Breast epithelium (tissue), 3 donors: Measurements from ENCODE around the gene SEC14L5.

ENCODE experiments used
- POLR2A ChIP-seq: fragments of 450-650 bp; IDR thresholded peaks from one replicate; pipeline ENCODE4 v1.6.1; 2016; ENCODE audit warnings: antibody characterized with exemption, mild to moderate bottlenecking, moderate library complexity
- POLR2AphosphoS5 ChIP-seq, 3 donors: sonication (generic); formaldehyde crosslinking; IDR thresholded peaks; one replicate each; pipeline ENCODE4 v1.6.1; 2017; ENCODE audit warnings: antibody characterized with exemption in 3 of 3
- TF ChIP-seq, protein P1 (sequence below), 3 donors: fragments of 450-650 bp; IDR thresholded peaks; one replicate each; pipeline ENCODE4 v1.5.1; 2016 to 2017; ENCODE audit warnings: antibody characterized with exemption in 3 of 3, mild to moderate bottlenecking in 3 of 3, moderate library complexity in 3 of 3

DNA sequence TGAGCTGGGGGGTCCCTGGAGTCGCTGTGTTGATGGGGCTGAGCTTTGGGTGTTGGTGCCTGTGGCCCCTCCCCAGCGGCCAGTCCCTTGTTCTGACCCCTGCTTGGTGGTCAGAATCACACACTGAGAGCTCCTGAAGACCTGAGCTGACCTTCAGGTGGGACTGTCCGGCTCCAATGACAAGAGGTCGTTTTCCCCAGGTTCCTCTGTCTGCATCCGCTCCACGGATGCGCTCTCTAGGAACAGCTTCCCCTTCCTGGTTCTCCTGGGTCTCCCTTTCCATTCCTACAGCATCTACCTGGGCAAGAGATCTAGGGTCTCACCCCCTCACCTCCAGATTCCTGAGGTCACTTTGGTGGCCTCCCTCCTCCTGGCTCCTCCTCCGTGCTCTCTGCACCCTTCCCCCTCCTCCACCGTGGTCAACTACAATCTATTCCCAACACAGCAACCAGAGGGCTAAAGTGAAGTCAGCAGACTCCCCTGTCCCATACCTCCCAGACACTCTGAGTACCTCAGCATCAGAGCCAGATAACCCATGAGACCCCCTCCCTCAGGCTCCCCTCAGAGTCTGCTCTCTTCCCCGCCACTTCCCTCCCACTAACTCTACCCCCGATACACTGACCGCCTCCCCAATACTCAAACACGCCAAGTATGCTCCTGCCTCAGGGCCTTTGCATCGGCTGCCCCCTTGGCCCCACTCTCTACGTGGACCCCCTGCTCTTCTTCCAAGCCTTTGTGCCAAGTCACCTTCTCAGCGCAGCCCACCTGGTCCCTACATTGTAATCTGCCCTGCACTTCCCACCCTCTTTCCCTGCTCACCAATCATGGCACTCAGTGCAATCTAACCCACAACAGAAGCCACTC, 9.0 kb upstream of the SEC14L5 start:
- TF ChIP-seq, protein P1, sequence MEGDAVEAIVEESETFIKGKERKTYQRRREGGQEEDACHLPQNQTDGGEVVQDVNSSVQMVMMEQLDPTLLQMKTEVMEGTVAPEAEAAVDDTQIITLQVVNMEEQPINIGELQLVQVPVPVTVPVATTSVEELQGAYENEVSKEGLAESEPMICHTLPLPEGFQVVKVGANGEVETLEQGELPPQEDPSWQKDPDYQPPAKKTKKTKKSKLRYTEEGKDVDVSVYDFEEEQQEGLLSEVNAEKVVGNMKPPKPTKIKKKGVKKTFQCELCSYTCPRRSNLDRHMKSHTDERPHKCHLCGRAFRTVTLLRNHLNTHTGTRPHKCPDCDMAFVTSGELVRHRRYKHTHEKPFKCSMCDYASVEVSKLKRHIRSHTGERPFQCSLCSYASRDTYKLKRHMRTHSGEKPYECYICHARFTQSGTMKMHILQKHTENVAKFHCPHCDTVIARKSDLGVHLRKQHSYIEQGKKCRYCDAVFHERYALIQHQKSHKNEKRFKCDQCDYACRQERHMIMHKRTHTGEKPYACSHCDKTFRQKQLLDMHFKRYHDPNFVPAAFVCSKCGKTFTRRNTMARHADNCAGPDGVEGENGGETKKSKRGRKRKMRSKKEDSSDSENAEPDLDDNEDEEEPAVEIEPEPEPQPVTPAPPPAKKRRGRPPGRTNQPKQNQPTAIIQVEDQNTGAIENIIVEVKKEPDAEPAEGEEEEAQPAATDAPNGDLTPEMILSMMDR (IDR thresholded peaks at IDR 0.05) = no peak
- TF ChIP-seq POLR2AphosphoS5 (IDR thresholded peaks at IDR 0.05) = no peak
- no peak for TF ChIP-seq POLR2A
